ENCODE data around the gene PTCSC3. TPM values are rescaled to one million over a fixed set of nuclear protein-coding genes. Genes with fewer than 3 reads are reported as not detected.
A peak's percentile ranks its signal among the peaks of the same experiment; 100 is the strongest.

Gene PTCSC3
- total RNA-seq (2011; cell fraction: chromatin; rRNA removed; ENCODE audit: low replicate concordance) = not detected in 2 replicates
- not detected in 2 replicates for total RNA-seq (2011; cell fraction: nucleolus; rRNA removed)
- not detected in 2 replicates for total RNA-seq (2011; cell fraction: nucleoplasm; rRNA removed)
- total RNA-seq (2014; rRNA removed) (not detected in 2 replicates), total RNA-seq (2014; rRNA removed; fragmentation: Illumina TruSeq; extraction: Trizol) (not detected in 2 replicates), total RNA-seq (2015; rRNA removed; fragmentation: Illumina TruSeq; extraction: Trizol) (not detected in 2 replicates), total RNA-seq (2021) (not detected in 2 replicates), polyA plus RNA-seq (2011; rRNA removed) (not detected in 2 replicates), polyA plus RNA-seq (2014; fragmentation: Illumina TruSeq; extraction: Trizol) (not detected in 2 replicates), polyA plus RNA-seq (2014; fragmentation: Nextera tagmentation; extraction: Ambion mirVana) (not detected), polyA plus RNA-seq (2014; rRNA removed) (not detected in 2 replicates), polyA minus RNA-seq (2011; rRNA and poly(A)+ RNA removed) (not detected in 2 replicates), Bru-seq, nascent RNA (percentile 5 among the genes with signal in this experiment), BruChase-seq, experiment 1, labeled RNA remaining after a 2-hour chase (percentile 10 among the genes with signal in this experiment), BruChase-seq, experiment 2, labeled RNA remaining after a 6-hour chase (percentile 5 among the genes with signal in this experiment)
- polyA plus RNA-seq (2011; cell fraction: cytosol; rRNA removed) = not detected in 2 replicates
- polyA plus RNA-seq (2011; cell fraction: nucleus; rRNA removed) = not detected in 2 replicates
- polyA plus RNA-seq (2012) = not detected in 2 replicates
- not detected in 2 replicates for polyA minus RNA-seq (2011; cell fraction: cytosol; rRNA and poly(A)+ RNA removed)
- not detected in 2 replicates for polyA minus RNA-seq (2011; cell fraction: nucleus; rRNA and poly(A)+ RNA removed)
- long read RNA-seq, experiment 1 = 0 reads
- long read RNA-seq, experiment 2 = 0 reads
- long read RNA-seq, experiment 3 = 0 reads

GRCh38 chr14:36176524-36176923, at the start of gene PTCSC3:
Gene PTCSC3 (minus strand): TSS chr14:36176722.
- H3K4me3 ChIP-seq = no peak within 1 kb of the TSS
- in situ Hi-C loops (cut with MboI) (no loop called here), intact Hi-C loops (cut with micrococcal nuclease) (no loop called here)
- no peak within 1 kb of the TSS for H3K27ac ChIP-seq (ENCODE audit: extremely low read depth, low read depth, low read length)
- no peaks in the 10 kb centered on the region for H3K4me1 ChIP-seq (replicated peaks in 1 of 2; ENCODE audit: control insufficient read depth in 2 of 2, insufficient read depth in 2 of 2, low read length in 2 of 2)
- DNase-seq (ENCODE audit: extremely low read depth in 1 of 4, low spot score in 3 of 4) (no peak), ATAC-seq (no peak), FAIRE-seq (no peak)
- ChIA-PET CTCF (ENCODE audit: low intra/inter-chr PET ratio) (no interaction called here), POLR2A (no interaction called here)
- H2AFZ ChIP-seq (ENCODE audit: low read depth, low read length) = no peak within 1 kb of the TSS
- no peak within 1 kb of the TSS for H3K9ac ChIP-seq (ENCODE audit: insufficient read depth in 1 of 2, low read depth in 2 of 2, low read length in 2 of 2)
- no peak within 1 kb of the TSS for H3K4me2 ChIP-seq (ENCODE audit: insufficient read depth, low read length)
- 2% methylated on average over 4 of the region's 4 CpGs for WGBS (ENCODE audit: insufficient coverage, low coverage, missing lambda C conversion rate)
- no peaks in the 10 kb centered on the region for H4K20me1 ChIP-seq (replicated peaks; ENCODE audit: control insufficient read depth, insufficient read depth, low read length)
- no peaks in the 10 kb centered on the region for H3K79me2 ChIP-seq (ENCODE audit: control insufficient read depth, insufficient read depth, low read length)
- no peaks in the 10 kb centered on the region for H3K9me3 ChIP-seq (replicated peaks; ENCODE audit: control insufficient read depth, insufficient read depth, low read depth, low read length)
- H3K36me3 ChIP-seq (ENCODE audit: control insufficient read depth, insufficient read depth, low read length) = no peaks in the 10 kb centered on the region
- H3K27me3 ChIP-seq (ENCODE audit: control insufficient read depth in 2 of 2, insufficient read depth in 2 of 2, low read length in 2 of 2) = peaks cover 0 to 9% of the 10 kb centered on the region in 2 experiments; a peak in 3 of 5 replicates
- H3K9me1 ChIP-seq (ENCODE audit: control insufficient read depth, insufficient read depth, low read length) = no peaks in the 10 kb centered on the region
- no TSS peak for BruUV-seq (replicated peaks)
- TF ChIP-seq MLLT1 (IDR thresholded peaks at IDR 0.05) = no peak
- no peak for TF ChIP-seq TRIM25 (IDR thresholded peaks at IDR 0.05; ENCODE audit: borderline replicate concordance)
- TF ChIP-seq COPS2 (conservative IDR thresholded peaks at IDR 0.05) = no peak
- TF ChIP-seq SP2 (IDR thresholded peaks at IDR 0.05; ENCODE audit: extremely low read depth, low read depth, low read length, poor library complexity, severe bottlenecking) = no peak
- TF ChIP-seq HDAC6 (IDR thresholded peaks at IDR 0.05; ENCODE audit: low read depth, low read length) = no peak
- no peak for TF ChIP-seq LCOR (CRISPR knock-in tag; IDR thresholded peaks at IDR 0.05)
- no peak for TF ChIP-seq CBFA2T2 (conservative IDR thresholded peaks at IDR 0.05)
- no peak for TF ChIP-seq SAFB2 (IDR thresholded peaks at IDR 0.05; ENCODE audit: borderline replicate concordance, low read depth, low read length, severe bottlenecking)
- no peak for TF ChIP-seq RHOXF2B (CRISPR knock-in tag; conservative IDR thresholded peaks at IDR 0.05)
- TF ChIP-seq HDGF (IDR thresholded peaks at IDR 0.05) = no peak
- TF ChIP-seq CGGBP1 (CRISPR knock-in tag; IDR thresholded peaks at IDR 0.05) = no peak
- TF ChIP-seq ZNF655 (CRISPR knock-in tag; IDR thresholded peaks at IDR 0.05) = no peak
- no peak for TF ChIP-seq SMARCB1 (IDR thresholded peaks at IDR 0.05; ENCODE audit: insufficient read length, low read depth)
- TF ChIP-seq ZNF75A (CRISPR knock-in tag; IDR thresholded peaks at IDR 0.05) = no peak
- TF ChIP-seq MAFF (IDR thresholded peaks at IDR 0.05; ENCODE audit: low read length) = no peak
- TF ChIP-seq NCOA6 (IDR thresholded peaks at IDR 0.05) = no peak

All from K562 (cell line).